GM04504 (cell line): ENCODE measurements around the gene SCARB2.

Experiments
- DNase-seq: peaks from one replicate; pipeline ENCODE4 v3.0.0-alpha.2; 2012; ENCODE audit warnings: low read depth

SCARB2 gene

GRCh38 chr4:76148142-76148865 lies 65.3 kb downstream of the SCARB2 start, which contains the start of gene NUP54:
Gene NUP54 (minus strand): TSS chr4:76148397. CDS start chr4:76148374, 23 bp downstream.
- peak; percentile 88 for DNase-seq

DNA sequence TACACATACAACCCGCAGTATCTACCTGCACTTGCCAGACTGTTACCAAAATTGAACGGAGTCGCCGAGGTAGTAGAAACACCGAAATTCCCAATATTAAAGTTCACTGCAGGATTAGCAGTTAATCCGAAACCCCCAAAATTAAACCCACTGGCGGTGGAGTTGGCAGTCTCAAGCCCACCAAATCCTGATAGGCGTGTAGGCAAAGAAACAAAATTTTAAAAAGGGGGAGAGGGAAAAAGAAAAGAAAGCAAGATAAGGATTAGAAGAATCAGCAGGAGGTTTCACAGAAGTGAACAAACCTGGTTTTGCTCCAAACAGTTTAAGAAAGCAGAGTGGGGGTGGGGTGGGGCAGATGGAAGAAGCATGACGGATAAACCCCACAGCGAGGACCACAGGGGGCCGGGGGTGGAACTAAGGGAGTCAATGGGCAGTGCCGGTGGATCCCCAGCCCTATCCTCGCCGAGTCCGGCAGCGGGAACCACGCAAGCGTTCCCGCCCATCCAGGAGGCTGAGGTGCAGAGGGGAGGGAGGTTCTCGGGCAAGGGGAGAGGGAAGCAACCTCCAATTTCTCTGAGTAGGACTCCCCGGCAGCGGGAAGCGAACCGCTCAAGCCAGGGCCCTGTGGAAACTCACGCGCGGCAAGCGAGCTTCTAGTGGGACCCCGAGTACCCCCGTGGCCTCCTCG lies 66.0 kb downstream of the SCARB2 start:
- peak; percentile 27 for DNase-seq

DNA sequence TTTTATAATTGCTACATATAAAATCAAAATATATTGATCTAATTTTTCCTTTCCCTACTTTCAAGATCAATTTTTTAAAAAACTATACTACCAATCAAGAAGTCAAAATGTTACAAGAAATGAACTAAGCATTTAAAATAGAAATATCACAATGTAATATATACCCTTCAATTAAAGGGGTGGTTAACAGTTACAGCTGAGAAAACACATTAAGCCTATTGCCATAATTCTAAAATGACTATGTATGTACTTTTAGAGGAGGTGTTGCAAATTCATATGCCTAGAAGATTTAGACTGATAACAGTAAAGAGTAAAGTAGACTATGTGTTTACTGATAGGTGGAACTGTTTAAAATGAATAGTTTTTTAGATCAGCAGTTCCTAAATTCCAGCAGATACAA lies 69.1 kb downstream of the SCARB2 start:
- no peak for DNase-seq

DNA sequence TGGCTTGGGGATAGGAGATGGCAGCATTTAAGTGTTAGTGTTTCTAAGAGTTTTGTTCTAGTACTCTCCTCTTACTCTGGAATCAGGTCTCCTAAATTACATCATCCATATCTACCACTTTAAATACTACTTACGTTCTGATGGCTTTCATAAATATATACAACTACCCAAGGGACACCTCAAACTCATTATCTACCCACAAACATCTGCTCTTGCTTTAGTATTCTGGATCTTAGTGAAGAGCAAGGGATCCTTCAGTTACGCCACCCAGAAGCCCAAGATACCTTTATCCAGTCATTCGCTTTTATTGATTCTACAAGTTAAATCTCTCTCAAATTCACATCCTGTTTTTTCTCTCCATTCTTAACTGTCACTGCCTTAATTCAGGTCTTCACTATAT lies 72.4 kb downstream of the SCARB2 start:
- no peak for DNase-seq

DNA sequence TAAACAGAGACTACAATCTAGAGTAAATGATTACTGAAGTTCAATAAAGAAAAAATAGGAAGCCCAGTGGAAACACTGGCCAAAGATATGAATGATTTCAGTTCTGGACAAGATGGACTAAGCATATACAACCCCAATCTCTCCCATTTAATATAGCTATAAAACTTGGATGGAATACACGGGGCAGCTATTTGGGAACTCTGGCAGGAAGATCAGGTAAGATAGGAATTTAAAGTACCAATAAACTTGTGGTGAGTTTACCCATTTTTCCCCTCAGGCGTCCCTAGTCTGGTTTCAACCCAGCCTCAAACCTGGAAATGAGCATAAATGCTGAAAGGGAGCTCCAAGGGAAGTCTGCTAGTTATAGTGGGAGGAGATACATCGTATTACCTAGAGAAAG lies 85.9 kb downstream of the SCARB2 start:
- DNase-seq: no peak

DNA sequence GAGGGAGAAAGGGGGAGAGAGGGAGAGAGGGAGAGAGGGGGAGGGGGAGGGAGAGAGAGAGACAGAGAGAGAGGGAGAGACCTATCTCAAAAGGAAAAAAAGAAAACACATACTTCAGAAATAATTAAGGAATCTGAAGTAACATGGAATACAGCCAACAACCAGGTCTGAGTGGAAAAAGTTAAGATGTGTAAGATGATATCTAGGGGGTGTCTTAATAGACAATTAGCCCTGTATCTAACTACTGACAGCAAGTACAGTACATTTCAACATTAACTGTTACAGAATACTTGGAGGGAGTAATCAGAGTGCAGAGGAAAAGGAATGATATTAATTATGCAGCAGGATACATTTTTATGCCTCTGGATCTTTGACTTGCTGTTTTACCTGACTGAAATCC lies 87.8 kb downstream of the SCARB2 start:
- DNase-seq: no peak

DNA sequence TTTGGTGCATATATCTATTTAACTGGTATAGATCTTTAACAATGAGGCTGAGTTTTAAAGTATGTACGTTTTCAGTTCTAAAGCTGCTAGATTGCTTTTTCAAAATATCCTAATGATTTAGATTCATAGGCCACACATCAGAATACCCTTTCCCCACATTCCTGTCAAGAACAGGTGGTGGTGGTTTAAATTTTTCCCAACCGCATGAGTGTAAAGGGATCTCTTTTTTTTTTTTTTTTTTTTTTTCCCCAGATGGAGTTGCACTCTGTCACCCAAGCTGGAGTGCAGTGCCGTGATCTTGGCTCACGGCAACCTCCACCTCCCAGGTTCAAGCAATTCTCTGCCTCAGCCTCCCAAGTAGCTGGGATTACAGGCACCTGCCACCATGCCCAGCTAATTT lies 93.4 kb downstream of the SCARB2 start:
- DNase-seq: no peak

GRCh38 chr4:76117536-76117935 lies 96.1 kb downstream of the SCARB2 start:
- no peak for DNase-seq

DNA sequence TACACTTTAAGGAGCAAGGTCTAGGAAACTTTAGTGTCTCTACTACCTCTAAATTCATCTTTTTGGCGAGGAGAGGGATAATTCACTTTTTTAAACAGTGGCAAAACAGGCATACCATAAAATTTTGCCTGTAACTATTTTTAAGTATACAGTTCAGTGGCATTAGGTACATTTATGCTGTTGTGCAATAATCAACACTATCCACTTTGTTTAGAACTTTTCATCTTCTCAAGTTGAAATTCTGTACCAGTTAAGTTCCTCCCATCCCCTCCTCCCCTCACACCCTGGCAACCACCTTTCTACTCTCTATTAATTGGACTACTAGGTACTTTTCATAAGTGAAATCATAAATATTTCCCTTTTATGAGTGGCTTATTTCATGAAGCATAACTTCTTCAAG lies 96.8 kb downstream of the SCARB2 start:
- DNase-seq: no peak
